Activated naive CD4-positive, alpha-beta T cell (primary cell): ENCODE measurements around the gene EFCAB12.

Experiments
- DNase-seq, 4 experiments: peaks; one replicate each; lab custom pipeline; 2025; lab: John Stamatoyannopoulos, UW

Gene EFCAB12

DNA sequence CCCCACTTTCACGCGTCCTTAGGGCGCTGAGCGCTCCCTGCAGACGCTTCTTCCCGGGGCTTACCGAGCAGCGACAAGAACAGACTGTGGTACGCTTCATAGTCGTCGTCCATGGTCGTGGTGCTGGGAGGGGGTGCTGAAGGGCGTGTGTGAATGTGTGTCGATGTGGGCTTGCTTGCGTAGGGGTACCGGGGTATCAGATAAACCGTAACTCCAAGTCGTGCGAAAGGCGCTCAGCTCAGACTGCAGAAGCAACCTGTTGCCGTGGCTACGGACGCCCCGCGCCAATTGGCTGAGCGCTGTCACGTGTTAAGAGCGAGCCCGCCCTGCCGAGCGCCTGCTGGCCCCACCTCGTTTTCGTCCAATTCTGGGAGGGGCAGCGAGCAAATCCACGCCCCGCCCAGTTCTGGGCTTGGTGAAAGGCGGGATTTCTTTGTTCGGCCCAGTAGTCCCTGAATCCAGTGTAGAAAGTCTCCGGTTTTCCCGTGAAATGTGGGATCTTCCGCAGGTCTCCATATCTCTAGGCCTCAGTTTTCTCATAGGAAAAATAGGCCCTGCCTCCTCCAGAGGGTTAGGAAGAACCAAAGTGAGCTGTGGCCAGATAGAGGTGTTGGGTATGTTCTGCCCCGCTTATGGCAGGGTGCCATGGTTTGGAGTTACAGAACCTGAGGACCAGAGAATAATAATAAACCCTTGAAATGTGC, at the start of gene EFCAB12:
EFCAB12 (minus strand) TSS at position 261 of the 704 bp plus-strand sequence; CDS start at position 113, 148 bp downstream.
- peak; percentile 68 to 83 (median 78) for DNase-seq

DNA sequence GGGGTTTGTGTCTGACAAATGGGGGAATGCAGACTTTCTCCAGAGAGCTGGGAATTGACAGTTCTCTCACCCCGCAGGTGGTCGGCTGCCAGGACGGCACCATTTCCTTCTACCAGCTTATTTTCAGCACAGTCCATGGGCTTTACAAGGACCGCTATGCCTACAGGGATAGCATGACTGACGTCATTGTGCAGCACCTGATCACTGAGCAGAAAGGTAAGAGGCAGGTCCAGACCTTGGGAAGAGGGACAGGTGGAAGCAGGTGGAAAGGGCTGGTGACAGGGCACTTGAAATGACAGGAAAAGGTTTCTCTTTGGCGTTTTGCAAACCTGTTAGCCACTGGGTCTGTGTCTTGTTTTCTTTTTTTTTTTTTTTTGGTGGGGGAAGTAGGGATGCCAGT, 48.1 kb upstream of the EFCAB12 start:
- DNase-seq = no peak

DNA sequence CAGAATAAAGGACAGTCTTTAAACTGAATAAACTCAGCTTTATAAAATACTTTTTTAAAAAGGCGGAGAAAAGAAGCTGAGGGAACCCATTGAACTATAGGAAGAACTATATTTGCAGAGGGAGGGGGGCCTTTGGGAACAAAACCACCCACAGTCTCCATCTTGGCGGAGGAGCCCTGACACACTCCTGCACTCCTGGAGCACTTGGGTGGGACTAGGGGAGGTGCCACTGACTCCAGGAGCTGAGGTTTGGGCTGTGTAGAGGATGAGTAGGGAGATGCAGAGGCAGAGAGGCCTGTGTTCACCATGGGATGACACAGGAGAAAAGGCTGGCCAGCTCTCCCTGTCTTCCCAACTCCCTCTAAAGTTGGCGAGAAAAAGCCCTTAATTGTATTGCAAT, 47.4 kb upstream of the EFCAB12 start:
- DNase-seq = no peak

DNA sequence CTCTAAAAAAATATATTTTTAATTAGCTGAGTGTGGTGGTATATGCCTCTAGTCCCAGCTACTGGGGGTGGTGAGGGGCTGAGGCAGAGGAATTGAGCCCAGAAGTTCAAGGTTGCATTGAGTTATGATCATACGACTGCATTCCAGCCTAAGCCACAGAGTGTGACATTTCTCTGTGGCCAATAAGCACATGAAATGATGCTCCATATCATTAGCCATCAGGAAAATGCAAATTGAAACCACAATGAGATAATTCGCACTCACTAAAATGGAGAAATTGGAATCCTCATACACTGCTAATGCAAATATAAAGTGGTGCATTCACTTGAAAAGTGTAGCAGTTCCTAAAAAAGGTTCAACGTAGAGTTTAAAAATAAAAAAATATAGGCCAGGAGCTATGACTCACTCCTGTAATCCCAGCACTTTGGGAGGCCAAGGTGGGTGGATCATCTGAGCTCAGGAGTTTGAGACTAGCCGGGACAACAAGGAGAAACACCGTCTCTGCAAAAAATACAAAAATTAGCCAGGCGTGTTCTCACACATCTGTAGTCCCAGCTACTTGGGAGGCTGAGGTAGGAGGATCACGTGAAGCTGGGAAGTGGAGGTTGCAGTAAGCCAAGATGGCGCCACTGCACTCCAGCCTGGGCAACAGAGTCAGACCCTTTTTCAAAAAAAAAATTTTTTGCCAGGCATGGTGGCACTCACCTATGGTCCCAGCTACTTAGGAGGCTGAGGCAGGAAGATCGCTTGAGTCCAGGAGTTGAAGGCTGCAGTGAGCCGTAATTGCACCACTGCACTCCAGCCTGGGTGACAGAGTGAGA, 46.8 kb upstream of the EFCAB12 start:
- no peak for DNase-seq

DNA sequence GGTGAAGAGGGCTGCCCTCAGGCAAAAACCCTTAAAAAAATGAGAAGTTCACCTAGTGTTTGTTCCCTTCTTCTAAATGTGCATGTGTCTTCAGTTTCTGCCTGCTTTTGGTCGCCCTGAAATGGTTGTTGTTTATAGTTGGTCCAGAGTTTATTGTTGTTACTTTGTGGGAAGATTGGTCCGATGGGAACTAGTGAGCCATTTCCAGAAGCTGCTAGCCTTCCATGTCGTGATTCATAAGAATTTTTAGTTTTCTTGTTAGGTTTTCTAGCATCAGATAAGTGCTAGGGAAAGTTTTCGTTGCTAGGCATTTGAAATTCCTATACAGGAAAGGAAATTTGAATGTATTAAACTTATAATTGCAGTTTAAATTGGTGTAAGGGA, 45.3 kb upstream of the EFCAB12 start:
- no peak for DNase-seq

DNA sequence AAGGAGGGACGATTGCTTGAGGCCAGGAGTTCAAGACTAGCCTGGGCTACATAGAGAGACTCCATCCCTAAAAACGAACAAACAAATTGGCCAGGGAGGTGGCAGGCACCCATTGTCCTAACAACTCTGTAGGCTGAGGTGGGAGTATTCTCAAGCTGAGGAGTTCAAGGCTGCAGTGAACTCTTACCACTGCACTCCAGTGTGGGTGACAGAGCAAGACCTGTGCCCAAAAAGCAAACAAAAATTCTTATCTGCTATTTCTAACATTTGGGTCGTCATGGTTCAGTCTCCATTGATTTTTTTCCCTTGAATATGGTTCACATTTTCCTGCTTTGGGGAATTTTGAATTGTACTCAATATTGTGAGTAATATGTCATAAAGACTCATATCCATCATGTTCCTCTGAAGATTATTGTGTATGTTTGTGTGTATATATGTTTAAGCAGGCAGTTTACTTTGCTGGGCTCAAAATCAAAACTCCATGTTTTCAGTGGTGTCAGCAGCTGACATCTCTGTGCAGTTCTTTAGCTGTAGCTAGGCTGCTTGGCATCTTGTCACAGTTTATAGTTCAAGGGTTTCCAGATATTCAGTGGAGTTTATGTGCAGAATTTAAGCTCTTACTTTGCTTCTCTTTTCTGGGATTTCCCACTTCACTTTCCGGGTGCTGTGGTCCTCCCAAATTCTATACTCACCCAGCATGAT, 44.8 kb upstream of the EFCAB12 start:
- no peak for DNase-seq

DNA sequence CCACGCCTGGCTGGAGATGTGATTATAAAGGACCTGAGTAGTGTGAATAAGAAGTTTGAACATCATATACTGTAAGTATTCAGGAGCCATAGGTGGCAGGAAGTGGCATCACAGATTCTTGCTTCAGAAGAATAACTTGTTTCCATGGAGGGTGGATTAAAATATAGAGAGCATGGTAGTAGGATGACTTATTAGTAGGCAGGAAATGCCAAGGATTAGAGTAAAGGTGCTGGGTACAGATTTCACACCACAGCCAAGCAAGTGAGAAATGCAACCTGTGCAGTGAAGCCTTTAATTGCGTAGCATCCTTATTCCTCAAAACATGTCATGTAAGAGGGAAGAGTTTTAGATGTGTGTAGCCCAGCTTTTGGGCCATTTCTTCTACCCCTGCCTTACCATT, 42.4 kb upstream of the EFCAB12 start:
- no peak for DNase-seq

DNA sequence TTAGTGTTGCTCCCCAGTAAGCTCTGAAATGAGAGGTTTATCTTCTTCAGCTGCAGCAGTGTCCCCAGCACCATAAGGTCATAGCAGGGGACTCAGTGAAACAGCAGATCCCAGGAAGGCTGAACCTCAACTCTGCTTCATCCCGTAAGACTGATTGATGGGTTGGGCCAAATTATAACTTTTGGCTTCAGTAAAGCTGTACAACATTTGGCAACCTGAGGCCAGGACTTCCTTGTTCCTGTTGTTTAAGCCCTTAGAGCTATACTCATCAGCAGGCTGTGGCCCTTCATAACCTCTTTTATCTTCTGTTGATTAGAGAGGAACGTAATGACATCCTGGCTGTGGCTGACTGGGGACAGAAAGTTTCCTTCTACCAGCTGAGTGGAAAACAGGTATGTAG, 40.6 kb upstream of the EFCAB12 start:
- no peak for DNase-seq

DNA sequence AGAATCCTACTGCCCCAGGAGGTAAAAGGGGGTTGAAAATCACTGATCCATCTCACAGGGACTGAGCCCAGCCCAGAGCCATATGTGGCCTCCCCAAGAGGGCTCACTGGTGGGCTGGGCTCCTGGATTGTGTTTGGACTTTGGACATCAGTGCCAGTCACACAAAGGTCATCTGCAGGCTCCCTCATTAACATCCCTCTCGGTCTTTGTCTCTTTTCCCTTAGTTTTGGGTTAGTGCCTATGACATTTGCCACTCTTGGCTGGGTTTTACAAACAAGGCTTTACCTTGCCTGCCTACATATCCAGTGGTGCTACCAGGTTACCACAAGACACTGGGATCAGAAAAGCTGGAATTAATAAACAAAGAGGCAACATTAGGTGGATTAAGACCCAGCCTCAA, 39.5 kb upstream of the EFCAB12 start:
- no peak for DNase-seq

DNA sequence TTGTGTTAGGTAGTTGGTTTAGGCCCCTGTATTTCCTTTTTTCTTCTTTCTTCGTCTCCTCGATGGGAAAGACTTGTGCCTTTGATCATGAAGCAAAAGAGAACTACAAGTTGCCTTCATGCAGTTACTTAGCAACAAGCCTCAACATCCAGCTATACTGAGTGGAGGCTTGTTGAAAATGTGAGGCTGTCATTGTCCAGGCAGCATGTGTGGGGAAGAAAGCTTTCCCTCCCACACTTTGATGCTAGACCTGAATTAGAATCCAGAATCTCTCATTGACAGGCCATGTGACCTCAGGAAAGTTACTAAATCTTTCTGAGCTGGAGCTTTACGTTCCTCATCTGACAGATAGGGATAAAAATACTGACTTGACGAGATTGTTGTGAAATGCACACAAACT, 35.3 kb upstream of the EFCAB12 start:
- DNase-seq = no peak

DNA sequence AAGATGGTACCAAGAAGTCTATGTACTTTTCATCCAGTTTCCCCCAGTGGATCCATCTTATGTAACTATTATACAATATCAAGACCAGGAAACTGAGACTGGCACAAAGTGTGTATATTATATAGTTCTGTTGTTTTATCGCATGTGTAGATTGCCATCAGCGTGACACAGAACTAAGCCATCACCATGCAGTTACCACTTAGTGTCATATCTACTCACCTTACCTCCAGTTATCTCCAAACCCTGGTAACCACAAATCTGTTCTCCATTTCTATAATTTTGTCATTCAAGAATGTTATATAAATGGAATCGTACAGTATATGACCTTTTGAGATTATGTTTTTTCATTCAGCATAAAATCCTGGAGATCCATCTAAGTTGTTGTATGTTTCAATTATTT, 34.7 kb upstream of the EFCAB12 start:
- no peak for DNase-seq

DNA sequence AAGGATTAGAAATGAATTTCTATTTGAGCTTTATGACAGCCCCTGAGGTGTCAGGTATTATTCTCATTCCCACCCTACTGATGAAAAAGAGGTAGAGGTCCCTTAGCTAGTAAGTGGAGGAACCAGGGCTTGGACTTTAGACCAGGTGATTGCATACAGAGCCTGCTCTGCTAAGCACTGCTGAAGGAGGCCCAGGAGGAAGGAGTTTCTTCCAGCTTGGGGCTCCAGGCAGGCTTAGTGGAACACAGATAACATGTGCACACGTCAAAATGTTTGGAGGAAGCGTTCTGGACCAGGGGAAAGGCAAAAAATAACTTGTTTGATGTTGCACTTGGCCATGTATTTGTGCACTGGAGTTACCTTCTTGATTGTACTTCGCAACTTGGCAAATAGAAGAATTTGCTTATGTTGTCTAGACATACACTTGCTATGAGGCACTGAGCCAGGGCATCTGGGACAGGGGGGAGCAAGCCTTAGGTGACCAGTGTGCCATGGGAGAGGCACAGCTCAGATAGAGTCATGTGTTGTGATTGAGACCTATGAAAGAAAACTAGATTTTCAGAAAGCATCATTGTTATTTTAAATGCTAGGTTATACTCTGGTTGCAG, 34.0 kb upstream of the EFCAB12 start:
- no peak for DNase-seq

DNA sequence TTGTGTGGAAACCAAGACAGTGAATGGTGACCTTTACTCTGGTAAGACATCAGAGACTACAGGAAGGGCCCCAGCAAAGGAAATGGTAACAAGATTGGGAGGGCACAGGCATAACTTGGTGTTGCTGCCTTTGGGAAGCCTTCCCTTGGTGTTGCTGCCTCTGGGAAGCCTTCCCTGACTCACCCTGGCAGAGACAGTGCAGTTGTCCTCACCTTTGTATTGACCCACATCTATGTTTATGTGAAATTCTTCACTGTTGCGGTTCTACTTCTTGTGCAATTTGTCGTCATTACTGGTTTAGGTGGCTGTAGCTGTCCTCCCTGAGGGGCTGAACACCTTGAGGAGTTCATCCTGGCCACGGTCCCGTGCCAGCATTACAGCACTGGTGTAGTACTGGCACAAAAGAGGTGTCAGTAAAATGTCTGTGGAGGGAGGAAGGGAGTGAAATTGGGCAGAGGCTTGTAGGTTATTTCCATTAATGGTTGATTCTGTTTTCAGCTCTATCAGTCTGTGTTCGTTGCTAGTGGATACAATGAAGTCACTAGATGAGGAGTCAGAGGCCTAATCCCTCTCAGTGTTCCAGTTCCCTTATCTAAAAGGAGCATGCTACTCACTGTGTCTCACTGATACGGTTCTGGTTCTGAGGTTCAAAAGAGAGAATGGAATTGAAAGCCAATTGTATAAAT, 33.2 kb upstream of the EFCAB12 start:
- DNase-seq = no peak

DNA sequence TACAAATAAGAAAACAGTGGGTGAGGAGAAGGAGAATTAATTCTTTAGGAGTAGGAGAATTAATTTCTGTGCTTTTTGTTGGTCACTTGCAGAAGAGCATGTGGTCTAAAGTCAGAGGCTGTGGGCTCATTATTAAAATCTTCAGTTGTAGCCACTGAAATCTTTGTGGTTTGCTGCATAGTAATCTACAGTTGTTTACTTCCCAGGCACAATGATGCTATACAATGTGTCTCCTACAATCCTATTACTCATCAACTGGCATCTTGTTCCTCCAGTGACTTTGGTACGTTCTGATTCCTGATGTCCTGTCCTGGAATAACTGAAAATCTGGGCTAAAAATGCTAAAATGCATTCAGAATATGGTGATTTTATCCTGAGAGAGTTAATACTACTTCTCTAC, 32.6 kb upstream of the EFCAB12 start:
- DNase-seq = no peak

DNA sequence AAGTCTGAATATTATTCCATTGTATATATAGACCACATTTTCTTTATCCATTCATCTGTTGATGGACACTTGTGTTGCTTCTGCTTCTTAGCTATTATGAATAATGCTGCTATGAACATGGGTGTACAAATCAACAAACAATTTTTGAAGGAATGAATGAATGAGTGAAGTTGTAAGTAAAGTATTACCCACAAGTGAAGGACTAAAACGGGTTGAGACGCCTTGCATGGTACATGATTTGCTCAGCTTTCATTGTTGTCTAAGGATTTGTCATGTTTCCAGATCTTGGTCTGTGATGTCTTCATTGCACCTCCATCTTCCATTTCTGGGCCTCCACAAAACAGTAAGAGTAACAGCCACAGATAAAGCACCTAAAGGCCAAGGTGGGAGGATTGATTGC, 32.1 kb upstream of the EFCAB12 start:
- no peak for DNase-seq

DNA sequence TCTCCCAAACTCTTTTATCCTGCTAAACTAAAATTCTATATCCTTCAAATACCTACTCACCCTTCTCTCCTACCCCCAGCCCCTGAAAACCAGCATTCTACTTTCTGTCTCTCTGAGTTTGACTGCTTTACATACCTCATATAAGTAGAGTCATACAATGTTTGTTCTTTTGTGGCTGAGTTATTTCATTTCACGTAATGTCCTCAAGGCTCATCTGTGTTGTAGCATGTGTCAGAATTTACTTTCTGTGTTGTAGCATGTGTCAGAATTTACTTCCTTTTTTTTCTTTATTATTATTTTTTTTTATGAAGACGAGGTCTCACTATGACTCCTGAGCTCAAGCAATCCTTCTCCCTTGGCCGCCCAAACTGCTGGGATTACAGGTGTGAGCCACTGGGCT, 31.7 kb upstream of the EFCAB12 start:
- DNase-seq = no peak

DNA sequence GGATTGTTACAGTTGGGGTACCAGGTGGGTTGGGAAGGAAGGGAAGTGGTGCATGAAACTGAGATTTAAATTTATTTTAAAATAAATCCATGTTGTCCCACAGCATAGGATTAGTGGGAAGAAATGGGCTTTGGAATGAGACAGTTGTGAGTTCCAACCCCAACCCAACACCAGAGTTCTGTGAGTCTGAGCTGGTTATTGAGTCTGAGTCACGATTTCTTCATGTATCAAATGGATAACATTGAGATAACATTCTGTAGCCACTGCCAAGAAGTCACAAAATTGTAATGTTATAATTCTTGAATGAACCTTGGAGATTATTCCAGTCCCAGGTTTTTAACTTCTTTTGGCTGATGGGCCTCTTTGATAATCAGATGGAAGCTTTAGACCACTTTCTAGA, 25.3 kb upstream of the EFCAB12 start:
- DNase-seq = no peak

DNA sequence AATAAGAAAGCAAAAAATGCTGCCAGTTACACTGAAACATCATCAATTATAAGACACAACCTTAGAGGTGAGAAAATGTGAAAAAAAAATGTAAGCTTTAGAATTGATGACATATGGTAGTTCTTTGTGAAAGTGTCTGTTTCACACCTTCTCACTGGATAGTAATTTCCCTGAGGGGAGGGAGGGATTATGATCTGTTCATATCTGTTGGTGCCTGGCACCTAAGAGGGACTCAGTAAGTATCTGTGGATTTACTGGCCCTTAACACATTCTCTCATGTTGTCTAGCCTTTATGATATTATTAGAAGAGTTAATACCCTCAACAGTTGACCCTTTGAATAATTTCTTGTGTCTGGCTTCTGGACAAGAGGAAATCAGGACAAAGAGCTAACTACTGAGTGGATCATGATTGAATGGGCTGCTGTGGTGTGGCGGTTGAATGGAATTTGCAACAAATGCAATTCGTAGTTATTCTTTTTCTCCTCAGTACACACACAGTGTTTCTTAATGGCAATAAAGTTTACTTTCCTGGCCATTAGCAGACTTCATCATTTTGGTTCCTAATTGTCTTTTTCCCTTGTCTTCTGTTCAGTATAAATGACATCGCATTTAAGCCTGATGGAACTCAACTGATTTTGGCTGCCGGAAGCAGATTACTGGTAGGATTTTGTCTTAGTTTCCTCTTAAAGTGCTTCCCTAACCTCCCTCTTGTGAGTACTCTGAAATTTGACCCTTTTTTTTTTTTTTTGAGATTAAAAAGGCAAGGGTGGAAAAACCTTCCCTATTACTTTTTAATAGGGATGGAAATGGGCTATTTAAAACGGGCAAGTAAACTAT, 21.1 kb upstream of the EFCAB12 start:
- no peak for DNase-seq

DNA sequence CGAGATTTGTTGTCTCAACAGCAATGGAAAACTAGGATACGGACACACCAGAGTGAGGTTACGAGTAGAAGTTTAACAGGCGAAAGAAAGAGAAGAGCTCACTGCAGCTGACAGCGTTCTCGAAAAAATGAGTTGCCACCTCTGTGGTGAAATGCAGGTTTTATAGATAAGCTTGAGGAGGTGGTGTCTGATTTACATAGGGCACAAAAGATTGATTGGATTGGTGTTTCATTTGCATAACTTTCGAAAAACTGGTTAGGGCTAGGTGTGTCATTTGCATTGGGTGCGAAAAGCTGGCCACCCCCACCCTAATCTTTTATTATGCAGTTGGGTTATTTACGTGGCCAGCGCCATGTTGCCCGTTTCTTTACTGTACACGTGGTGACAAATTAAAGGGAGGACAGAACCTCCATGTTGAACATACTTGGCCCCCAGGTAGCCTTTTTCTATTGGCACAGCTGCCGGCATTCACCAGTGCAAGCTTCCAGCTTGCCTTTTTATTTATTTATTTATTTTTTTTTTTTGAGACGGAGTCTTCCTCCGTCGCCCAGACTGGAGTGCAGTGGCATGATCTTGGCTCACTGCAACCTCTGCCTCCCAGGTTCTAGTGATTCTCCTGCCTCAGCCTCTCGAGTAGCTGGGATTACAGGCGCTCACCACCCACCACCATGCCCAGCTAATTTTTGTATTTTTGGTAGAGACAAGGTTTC, 19.9 kb upstream of the EFCAB12 start:
- DNase-seq = no peak

DNA sequence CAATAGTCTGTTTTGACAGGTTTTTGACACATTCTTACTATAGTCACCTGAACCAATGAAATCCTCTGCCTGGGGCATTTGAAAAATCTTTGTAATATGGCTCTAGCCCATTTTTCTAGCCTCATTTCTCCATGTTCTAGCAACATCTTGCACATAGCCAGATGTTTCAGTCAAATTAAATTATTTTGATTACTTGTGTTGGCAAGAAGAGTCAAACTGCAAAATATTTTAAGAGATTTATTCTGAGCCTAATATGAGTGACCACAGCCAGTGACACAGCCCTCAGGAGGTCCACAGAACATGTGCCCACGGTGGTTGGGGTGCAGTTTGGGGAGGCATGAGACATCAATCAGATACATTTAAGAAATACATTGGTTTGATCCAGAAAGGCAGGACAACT, 18.5 kb upstream of the EFCAB12 start:
- no peak for DNase-seq
